ENCODE measurements around the gene TMOD4.
"Not testable (repeated sequence)": the region's sequence is repeated elsewhere in the genome, so short reads cannot be mapped to it uniquely, and the experiment has no call there.

TMOD4 gene

DNA sequence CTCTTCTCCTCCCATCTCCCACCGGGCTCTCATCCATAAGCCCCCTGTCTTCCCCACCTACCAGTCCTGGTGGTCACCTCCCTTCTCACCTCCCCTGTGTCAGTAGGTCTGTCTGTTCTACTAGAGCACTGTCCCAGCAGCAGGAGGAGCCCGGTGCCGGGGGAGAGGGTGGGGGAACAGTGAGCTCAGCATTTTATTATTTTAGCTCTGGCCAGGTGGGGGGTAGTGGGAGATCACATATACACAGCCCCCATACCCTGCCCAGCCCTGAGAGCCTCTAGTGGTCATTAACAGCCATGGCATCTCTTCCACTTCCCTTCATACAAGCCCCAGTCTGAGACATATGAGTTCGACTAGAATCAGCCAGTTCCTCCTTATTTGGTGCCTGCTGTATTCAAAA, at the start of gene TMOD4:
TMOD4 (minus strand) TSS at position 119 of the 400 bp plus-strand sequence. CDS start 1,106 bp downstream, outside the sequence.
- DNase-seq (ENCODE audit: low read depth in 2 of 2): no peak

DNA sequence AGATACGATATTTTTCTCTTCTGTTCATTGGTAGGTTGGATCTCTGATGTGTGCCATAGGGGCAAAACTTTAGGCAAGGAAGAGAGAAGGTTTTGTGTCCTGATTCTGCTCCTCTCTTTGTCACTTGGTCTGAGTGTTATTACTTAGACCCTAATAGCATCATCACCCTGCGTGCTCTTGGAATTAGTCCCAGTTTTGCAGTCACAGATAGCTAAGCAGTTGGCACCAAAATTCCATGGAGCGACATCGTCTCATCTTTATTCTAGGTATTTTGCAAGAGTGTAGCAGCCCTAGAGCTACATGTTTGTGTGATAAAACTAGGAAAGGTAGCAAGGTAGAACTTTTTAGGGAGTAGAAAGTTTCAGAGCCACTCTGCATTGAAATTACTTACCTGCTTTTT, 46.3 kb upstream of the TMOD4 start:
- DNase-seq (ENCODE audit: low read depth in 2 of 2): no peak

DNA sequence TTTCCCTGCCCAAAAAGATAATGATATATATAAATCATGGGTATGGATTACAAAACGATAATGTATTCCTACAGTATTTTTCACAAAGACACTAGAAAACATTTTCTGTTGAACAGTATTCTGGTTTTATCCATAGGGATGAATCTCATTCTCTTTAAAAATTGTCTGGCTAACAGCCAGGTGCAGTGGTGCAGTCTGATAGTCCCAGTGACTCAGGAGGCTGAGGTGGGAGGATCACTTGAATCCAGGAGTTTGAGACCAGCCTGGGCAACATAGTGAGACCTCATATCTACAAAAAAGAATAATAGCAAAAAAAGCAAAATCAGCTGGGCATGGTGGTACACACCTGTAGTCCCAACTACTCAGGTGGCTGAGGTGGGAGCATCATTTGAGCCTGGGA, 45.8 kb upstream of the TMOD4 start:
- DNase-seq (ENCODE audit: low read depth in 2 of 2): no peak

DNA sequence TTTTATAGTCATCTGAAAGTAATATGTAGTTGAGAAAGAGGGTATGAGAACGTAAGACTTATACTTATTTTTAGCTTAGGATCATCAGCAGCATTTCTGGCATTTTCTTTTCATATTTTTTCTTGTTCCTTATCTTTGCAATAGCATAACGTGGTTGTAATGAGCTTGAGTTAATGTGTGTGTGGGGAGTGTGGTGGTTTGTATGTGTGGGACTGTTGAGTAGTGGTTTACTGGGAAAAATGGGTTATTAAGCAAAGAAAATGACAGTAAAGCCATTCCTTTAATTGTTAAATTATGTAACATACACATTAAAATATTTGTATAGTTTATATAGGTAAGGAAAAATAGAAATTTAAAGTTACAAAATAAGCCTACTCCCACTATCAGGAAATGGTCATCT, 37.8 kb upstream of the TMOD4 start:
- DNase-seq (ENCODE audit: low read depth in 2 of 2): no peak

DNA sequence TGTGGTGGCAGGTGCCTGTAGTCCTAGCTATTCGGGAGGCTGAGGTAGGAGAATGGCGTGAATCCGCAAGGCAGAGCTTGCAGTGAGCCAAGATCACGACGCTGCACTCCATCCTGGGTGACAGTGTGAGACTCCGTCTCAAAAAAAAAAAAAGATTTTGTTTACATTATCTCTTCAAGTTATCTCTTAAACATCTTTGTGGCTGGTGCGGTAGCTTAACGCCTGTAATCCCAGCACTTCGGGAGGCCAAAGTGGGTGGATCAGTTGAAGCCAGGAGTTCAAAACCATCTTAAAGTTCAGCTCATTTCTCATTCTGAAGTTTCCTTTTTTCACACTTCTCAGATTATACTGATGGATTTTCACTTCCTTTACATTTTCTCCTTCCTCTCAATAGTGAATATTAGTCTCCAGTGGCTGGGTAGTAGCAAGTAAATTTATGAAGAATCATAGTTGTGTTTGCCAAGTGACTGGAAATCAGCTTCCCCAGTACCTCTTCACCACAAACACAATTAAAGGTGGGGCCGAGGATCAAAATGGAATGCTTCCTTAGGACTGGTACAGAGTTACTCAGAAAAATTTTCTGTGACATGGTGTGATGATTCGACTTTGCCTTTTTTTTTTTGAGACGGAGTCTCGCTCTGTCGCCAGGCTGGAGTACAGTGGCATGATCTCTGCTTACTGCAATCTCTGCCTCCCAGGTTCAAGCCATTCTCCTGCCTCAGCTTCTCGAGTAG, 36.4 kb upstream of the TMOD4 start:
- no peak for DNase-seq (ENCODE audit: low read depth in 2 of 2)

DNA sequence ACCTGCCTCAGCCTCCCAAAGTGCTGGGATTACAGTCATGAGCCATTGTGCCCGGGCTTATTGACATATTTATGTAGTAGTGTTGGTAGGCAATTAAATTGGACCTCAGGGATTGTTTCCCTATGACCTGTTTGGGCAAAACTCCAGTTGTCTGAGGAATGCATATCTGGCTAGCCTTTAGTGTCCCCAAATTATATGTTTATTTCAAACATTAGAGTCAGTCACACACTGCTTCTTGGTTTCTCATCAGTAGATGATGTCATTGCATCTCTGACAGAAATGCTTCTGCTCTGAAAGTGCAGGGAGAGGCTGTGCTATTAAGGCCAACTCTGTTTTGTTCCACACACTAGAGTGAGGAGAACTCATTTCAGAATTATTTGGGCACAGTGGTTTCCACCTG, 35.0 kb upstream of the TMOD4 start:
- no peak for DNase-seq (ENCODE audit: low read depth in 2 of 2)

DNA sequence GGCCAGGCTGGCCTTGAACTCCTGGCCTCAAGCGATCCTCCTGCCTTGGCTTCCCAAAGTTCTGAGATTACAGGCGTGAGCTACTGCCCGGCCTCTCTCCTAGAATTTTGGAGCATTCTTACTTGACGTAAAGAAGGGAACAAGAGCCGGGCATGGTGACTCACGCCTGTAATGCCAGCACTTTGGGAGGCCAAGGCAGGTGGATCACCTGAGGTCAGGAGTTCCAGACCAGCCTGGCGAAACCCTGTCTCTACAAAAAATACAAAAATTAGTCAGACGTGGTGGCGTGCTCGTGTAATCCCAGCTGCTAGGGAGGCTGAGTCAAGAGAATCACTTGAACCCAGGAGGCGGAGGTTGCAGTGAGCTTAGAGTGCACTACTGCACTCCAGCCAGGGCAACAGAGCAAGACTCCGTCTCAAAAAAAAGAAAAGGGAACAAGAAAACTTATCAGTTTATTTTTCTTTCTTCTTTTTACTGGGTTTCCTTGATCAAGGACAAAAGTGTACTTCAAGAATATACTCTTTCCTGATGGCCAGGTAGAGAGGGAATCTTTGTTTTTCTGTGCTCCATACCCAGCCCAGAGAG, 29.7 kb upstream of the TMOD4 start:
- DNase-seq (ENCODE audit: low read depth in 2 of 2): not testable (repeated sequence)

DNA sequence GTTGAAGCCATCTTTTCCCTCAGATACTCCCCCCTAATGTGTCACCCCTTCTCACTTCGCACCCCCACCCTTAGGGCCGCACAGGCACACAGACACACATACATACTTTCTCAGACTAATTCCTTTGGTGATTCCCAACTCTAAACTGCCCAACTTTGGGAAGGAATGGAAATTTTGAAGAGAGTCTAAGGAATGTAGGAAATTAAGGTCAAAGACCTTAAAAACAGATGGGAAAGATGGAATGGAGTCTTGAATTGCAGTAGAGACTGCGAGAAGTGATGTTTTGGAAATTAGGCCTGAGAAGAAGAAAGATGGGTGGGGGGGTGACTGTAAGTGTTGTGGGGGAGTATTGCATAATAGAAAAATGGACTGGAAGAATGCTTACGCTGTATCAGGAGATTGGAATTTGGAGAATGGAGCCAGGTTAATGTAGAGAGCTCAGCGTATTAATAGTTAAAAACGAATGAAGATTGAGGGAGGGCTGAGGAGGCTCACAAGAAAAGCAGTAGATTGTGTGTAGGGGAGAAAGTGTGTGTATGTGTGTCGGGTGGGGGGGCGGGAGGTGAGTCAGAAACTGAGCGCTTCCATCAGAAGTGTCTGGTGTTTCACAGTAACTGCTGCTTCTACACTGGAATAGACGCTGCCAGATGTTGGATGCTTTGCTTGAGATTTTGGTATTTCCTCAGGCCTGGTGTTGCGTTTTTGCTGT, 24.2 kb upstream of the TMOD4 start:
- DNase-seq (ENCODE audit: low read depth in 2 of 2): no peak

DNA sequence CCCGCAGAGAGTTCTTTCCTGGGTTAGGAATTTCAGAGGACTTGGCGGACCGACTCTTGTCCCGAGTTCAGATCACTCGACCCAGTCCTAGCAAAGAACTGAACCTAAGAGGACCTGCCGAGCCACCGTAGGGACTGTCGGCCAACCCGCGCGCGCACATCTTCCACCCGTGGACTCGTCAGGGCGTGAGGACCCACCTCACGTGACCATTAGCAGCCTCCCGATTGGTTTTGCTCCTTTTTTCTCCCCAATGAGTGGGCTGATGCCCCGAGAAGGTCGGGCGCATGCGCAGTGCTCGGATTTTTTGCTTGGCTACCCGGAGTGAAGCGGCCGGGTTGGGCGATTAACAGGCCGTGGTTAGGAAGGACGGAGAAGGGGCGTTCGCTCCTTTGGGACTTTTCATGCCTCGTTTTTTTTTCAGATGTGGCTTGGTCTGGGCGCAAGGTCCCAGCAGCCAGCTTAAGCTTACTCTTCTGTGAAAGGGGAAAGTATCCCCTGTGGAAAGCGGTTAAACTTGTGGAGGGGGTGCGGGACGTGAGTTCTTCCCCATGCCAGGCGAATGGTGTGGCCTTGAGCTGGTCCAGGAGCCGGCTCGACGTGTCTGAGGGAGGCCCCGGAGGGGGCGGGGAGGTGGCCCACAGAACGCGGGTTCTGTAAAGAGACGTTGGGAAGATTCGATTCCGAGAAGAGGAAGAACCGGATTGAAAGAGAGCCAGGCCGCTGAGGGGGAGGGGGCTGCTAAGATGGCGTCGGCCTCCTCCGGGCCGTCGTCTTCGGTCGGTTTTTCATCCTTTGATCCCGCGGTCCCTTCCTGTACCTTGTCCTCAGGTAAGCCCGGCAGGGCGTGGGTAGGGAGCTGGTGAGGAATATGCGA, 22.7 kb upstream of the TMOD4 start, which contains the start of gene PIP5K1A:
PIP5K1A (plus strand) TSS at position 299 of the 874 bp plus-strand sequence; CDS start at position 744, 445 bp downstream.
- peak; percentile 96 to 99 for DNase-seq (ENCODE audit: low read depth in 2 of 2)

DNA sequence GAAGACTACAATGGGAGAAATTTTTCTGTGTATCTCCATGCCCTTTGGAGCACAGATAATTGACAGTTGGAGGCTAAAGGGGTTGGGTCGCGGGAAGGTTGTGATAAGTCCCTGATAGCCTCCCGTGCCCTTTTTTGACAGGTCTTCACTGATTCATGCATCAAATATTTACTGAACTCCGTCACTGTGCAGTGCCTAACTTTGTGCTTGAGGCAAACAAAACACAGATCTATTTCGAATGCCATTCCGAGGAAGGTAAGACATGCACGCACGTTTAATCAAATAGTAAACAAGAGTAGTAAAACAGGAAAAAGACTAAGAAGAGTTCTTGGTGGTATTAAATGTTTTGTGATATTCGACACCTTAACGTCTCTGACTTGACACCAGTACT, 22.1 kb upstream of the TMOD4 start:
- DNase-seq (ENCODE audit: low read depth in 2 of 2): no peak

DNA sequence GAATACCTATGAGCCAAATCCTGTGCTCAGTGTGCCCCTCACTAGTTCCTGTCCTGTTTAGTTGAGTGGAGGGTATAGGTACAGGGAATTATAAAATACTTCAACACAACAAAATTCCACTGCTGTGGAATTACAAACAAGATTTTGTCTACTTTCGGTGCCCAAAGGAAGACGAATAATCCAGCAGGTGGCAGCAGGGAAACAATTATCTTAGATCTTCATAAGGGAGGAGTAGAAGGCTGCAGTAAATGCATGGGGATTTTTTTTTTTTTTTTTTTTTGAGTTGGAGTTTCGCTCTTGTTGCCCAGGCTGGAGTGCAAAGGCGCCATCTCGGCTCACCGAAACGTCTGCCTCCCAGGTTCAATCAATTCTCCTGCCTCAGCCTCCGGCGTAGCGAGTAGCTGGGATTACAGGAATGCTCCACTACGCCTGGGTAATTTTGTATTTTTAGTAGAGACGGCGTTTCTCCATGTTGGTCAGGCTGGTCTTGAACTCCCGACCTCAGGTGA, 20.6 kb upstream of the TMOD4 start:
- no peak for DNase-seq (ENCODE audit: low read depth in 2 of 2)

DNA sequence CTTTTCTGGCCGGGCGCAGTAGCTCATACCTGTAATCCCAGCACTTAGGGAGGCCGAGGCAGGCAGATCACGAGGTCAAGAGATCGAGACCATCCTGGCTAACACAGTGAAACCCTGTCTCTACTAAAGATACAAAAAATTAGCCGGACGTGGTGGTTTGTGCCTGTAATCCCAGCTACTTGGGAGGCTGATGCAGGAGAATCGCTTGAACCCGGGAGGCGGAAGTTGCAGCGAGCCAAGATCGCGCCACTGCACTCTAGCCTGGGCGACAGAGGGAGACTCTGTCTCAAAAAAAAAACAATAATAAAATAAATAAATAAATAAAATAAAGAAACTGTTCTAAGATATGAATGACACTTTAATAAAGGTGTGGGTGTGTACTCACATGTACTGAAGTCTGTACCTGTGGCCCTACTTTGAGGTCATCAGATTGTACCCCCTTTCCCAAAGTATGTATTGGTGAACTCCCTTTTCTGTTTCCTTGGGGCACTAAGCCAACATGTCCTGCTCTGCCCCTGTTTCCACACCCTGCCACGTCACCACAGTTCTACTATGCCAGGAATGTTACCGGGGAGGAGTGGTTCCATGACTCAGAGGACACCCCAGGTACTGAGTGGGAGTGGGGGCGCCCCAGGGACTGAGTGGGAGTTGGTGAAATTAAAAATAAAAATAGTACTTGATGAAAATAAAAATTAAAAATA, 19.3 kb upstream of the TMOD4 start:
- DNase-seq (ENCODE audit: low read depth in 2 of 2): not testable (repeated sequence)

DNA sequence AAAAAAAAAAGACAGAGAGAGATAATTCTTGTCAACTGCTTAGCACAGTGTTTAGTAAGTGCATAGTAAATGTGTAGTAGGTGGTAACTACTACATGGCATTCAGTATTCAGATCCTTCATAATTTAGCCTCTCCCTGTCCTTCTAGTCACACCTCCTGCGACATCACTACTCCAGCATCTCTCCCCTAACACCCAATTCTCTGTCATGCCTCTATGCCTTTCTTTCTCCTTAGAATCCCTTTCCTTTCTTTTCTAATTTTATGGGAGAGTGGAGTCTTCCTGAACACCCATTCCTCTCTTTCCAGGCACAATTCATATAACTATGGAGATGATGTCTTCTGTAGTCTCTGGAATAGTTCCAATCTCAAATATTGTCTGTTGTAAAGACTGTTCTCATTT, 18.1 kb upstream of the TMOD4 start:
- DNase-seq (ENCODE audit: low read depth in 2 of 2): no peak

DNA sequence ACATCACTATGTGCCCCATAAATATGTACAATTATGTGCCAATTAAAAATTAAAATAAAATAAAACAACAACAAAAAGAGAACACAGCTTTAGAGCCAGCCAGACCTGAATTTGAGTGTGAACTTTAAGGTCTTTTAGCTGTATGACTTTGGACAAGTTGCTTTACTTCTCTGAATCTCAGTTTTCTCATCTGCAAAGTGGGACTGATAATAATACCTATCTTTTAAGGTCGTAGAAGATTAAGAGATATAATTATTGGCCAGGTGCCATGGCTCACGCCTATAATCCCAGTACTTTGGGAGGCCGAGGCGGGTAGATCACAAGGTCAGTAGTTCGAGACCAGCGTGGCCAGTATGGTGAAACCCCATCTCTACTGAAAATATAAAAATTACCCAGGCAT, 17.5 kb upstream of the TMOD4 start:
- DNase-seq (ENCODE audit: low read depth in 2 of 2): no peak

DNA sequence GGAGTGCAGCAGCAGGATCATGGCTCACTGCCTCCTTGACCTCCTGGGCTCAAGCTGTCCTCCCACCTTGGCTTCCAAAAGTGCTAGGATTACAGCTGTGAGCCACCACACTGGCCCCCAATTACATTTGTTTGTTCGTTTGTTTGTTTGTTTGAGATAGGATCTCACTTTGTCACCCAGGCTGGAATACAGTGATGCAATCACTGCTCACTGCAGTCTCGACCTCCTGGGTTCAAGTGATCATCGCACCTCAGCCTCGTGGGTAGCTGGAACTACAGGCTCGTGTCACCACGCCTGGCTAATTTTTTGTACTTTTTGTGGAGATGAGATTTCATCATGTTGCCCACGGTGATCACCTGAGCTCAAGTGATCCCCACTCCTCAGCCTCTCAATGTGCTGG, 16.3 kb upstream of the TMOD4 start:
- DNase-seq (ENCODE audit: low read depth in 2 of 2): no peak

DNA sequence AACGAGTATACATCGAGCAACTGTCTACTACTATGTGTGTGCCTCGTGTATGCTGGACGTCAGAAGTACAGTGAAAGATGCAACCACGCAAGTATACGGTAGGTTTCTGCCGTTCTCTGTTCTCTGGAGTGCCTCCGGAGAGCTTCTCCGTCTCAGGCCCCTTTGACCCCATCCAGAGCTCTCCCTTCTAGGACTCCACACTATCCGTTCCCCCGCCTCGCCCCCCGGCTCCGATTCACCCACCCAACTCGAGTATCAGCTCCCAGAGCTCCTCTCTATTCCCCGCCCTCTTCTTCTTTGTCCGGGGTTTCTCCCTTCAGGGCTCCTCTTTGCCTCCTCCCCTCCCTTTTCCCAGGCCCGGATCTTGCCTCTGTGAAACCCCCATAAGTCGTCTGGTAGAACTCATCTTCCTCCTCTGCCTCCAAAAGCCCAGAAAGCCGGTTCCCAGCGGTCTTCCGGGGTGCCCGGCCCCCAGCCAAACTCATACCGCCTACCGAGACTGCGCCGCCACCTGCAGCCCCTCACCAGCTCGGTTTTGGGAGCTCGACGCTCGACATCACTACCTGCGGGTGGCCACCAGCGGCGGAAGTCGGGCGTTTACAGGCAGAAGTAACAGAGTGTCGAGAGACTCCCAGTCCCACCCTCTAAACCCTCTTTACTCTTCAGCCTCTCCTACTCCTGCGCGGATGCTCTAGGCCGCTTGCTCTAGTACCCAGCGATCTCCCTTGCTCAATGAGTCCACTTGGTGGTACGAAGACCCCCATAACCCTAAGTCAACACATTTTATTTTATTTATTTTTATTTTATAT, 14.1 kb upstream of the TMOD4 start, which contains the start of gene VPS72:
VPS72 (minus strand) TSS at position 561 of the 809 bp plus-strand sequence; CDS start at position 485, 76 bp downstream.
- peak; percentile 60 to 61 for DNase-seq (ENCODE audit: low read depth in 2 of 2)

DNA sequence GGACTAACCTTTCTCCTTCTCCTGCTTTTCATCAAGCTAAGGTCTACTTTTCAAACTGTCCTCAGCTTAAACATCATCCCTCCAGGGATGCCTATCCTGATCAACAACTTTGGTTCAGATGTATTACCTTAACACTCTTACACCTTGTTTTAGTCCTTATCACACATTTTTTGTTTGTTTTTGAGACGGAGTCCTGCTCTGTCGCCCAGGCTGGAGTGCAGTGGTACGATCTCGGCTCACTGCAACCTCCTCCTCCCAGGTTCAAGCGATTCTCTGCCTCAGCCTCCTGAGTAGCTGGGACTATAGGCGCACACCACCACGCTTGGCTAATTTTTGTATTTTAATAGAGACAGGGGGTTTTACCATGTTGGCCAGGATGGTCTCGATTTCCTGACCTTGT, 12.9 kb upstream of the TMOD4 start:
- not testable (repeated sequence) for DNase-seq (ENCODE audit: low read depth in 2 of 2)

DNA sequence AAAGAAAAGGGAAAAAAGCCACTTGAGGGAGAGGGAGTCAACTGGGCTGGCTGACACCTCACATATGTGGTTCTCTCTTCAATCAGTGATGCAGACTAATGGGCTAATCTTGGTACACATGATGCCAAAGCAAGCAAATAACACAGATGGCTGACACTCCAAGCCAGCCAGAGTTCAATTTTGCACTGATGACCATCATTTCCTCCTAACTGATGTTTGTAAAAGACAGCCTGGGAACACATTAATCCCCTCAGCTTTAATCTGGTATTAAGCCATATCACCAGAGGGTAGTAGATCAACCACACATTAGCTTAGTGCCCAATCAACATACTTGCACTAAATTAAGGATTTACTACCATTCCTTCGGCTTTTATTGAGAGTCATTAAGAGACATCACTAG, 11.4 kb upstream of the TMOD4 start:
- DNase-seq (ENCODE audit: low read depth in 2 of 2): no peak

DNA sequence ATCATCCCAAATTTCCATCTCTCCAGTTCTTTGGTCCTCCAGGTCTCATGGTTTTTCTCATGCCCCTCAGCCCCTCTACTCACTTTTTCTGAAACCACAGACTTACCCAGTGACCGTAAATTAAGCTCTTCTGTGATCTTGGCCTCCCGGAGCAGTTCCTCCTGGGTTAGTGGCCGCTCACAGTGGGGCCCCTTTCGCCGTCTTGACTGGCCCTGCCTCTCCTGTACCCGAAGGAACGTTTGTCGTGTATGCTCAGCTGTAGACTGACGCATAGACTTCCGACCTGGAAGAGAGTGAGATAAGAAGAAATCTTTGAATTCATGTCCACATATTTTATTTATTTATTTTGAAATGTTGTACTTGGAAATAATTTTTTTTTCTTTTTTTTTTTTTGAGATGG, 8.4 kb upstream of the TMOD4 start:
- no peak for DNase-seq (ENCODE audit: low read depth in 2 of 2)

DNA sequence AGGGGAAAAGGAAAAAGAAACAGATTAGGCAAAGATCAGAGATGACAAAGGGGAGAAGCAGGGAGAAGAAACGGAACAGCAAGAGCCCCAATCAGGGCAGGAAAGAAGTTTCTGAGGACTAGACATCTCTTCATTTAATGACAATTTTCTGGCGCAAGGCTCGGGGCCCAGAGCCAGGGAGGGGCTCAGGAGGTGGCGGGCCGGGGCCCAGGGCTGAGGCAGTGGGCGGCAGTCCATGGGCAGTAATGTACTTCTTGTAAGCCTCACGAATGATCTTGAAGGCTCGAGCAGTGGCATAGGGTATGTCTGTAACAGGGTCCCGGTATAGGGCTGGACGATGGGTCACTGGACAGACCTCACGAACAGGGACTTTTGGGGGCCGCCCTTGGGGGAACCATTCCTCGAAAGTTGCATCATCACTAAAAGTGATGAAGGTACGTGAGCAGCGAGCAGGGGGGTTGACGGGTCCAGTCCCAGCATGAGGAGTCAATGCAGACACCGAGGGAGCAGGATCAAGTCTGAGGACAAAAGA, 799 bp upstream of the TMOD4 start:
- no peak for DNase-seq (ENCODE audit: low read depth in 2 of 2)

Measured in stimulated activated CD8-positive, alpha-beta memory T cell treated with anti-CD3 and anti-CD28 coated beads, Interleukin-7, amount 100 ng/mL, for 1 hour (primary cell).